Measurements from ENCODE around the gene DUSP7. TPM values are rescaled to one million over a fixed set of nuclear protein-coding genes. Genes with fewer than 3 reads are reported as not detected.

DUSP7 gene
- total RNA-seq, 1 donor from 2014 or later, result 23.5 TPM

DNA sequence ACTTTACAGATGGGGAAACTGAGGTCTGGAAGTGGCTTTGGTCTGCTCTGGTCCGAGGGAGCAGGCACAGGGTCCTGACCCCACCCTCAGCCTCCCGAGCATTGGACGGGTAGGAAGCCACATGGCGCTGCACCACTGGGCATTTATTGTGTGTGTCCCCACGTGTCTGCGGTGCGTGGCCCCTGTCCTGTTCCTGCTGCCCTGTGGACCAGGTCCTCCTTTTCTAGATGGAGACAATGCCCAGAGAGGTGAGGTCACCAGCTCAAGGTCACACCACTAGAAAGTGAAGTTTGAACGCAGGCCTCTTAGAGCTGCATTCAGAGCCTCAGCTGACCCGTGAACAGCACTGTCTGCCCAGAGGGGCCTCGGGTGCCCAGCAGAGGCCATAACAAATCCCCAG, 26.8 kb downstream of the DUSP7 start:
- Histone ChIP-seq H3K36me3 (ENCODE audit: control insufficient read depth, insufficient read depth, low read length) (no peaks in the 10 kb centered on the region), H3K27me3 (ENCODE audit: control insufficient read depth, insufficient read depth, low read length) (no peaks in the 10 kb centered on the region), H3K4me3 (ENCODE audit: low read depth, low read length) (no peak overlapping the region)
- TF ChIP-seq, protein P1, sequence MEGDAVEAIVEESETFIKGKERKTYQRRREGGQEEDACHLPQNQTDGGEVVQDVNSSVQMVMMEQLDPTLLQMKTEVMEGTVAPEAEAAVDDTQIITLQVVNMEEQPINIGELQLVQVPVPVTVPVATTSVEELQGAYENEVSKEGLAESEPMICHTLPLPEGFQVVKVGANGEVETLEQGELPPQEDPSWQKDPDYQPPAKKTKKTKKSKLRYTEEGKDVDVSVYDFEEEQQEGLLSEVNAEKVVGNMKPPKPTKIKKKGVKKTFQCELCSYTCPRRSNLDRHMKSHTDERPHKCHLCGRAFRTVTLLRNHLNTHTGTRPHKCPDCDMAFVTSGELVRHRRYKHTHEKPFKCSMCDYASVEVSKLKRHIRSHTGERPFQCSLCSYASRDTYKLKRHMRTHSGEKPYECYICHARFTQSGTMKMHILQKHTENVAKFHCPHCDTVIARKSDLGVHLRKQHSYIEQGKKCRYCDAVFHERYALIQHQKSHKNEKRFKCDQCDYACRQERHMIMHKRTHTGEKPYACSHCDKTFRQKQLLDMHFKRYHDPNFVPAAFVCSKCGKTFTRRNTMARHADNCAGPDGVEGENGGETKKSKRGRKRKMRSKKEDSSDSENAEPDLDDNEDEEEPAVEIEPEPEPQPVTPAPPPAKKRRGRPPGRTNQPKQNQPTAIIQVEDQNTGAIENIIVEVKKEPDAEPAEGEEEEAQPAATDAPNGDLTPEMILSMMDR (IDR thresholded peaks at IDR 0.05; ENCODE audit: insufficient read depth, low read length, poor library complexity, severe bottlenecking), result no peak
- DNase-seq (ENCODE audit: low read depth), result no peak

DNA sequence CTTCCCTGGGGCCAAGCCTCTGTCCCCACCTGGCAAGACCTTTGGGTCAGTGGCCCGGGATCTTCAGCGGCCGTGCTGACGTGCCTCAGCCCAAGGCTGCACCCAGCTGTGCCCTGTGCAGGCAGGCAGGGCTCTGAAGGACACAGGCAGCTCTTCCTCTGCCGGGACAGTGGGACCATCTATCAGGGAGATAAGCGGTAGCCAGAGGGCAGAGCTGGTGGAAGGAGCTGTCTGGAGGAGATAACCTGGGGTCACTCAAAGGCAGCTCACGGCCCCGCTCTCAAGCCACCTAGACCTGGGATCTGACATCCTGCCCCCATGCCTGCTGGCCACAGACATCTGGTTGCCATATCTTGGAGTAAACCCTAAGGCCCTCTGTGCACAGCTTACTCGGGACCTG, 27.3 kb downstream of the DUSP7 start:
- TF ChIP-seq, protein P1 (IDR thresholded peaks at IDR 0.05; ENCODE audit: insufficient read depth, low read length, poor library complexity, severe bottlenecking), result no peak
- no peak overlapping the region for H3K4me3 ChIP-seq (ENCODE audit: low read depth, low read length)
- no peaks in the 10 kb centered on the region for H3K27me3 ChIP-seq (ENCODE audit: control insufficient read depth, insufficient read depth, low read length)
- no peak for DNase-seq (ENCODE audit: low read depth)
- H3K36me3 ChIP-seq (ENCODE audit: control insufficient read depth, insufficient read depth, low read length), result no peaks in the 10 kb centered on the region

DNA sequence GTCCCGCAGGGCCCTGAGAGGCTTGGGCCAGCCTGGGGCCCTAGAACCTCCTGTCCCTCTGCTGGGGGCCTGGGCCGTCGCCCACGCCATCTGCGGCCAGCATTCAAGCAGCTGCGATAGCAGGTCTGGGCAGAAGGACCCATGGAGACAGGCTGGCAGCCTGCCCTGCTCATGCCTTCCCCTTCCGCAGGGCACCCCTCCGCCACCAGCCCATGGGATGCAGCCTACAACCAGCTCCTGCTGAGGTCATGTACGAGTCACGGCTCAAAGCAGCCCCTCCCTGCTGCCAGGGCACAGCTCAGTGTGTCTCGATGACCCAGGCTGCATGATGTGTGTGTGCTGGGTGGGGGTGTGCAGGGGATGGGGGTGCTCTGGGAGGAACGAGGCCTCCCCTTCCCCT, 27.8 kb downstream of the DUSP7 start:
- Histone ChIP-seq H3K27me3 (ENCODE audit: control insufficient read depth, insufficient read depth, low read length) (no peaks in the 10 kb centered on the region), H3K36me3 (ENCODE audit: control insufficient read depth, insufficient read depth, low read length) (no peaks in the 10 kb centered on the region), H3K4me3 (ENCODE audit: low read depth, low read length) (no peak overlapping the region)
- TF ChIP-seq, protein P1 (IDR thresholded peaks at IDR 0.05; ENCODE audit: insufficient read depth, low read length, poor library complexity, severe bottlenecking), result no peak
- DNase-seq (ENCODE audit: low read depth), result no peak

DNA sequence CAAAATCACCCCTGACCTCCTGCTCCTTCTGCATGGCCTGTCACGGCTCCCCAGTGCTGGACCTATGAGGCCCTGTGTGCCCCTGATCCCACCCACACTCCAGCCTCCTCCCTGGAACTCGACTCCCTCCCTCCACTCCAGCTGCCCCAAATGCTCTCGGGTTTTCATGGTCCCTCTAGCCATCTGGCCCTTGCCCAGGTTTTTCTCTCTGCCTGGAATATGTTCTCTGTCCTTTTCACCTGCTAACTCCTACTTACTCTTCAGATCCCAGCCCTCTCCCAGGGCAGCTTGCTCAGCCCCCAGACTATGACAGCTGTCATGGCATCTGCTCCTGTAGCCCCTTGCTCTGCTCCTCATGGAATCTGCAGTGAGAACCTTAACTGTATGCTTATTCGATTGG, 30.3 kb downstream of the DUSP7 start:
- Histone ChIP-seq H3K36me3 (ENCODE audit: control insufficient read depth, insufficient read depth, low read length) (no peaks in the 10 kb centered on the region), H3K27me3 (ENCODE audit: control insufficient read depth, insufficient read depth, low read length) (no peaks in the 10 kb centered on the region), H3K4me3 (ENCODE audit: low read depth, low read length) (no peak overlapping the region)
- TF ChIP-seq, protein P1 (IDR thresholded peaks at IDR 0.05; ENCODE audit: insufficient read depth, low read length, poor library complexity, severe bottlenecking), result no peak
- no peak for DNase-seq (ENCODE audit: low read depth)

DNA sequence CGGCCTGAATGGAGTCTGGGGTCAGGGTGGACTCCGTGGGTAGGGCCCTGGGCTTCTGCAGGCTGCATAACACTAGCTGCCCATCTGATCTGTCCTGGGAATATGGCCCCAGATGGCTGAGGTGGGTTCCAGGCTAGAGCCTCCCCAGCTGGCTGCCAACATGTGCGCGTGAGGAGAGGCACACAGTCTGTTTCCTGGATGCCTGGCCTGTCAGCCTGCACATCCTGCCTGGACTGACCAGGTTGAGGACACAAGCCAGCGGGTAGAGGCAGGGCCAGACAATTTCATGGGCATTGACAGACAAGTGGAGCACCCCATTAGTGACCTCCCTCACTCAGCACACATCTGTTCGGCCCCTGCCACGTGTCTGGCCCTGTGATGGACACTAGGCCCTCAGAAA, 30.9 kb downstream of the DUSP7 start:
- Histone ChIP-seq H3K27me3 (ENCODE audit: control insufficient read depth, insufficient read depth, low read length) (no peaks in the 10 kb centered on the region), H3K4me3 (ENCODE audit: low read depth, low read length) (no peak overlapping the region), H3K36me3 (ENCODE audit: control insufficient read depth, insufficient read depth, low read length) (no peaks in the 10 kb centered on the region)
- DNase-seq (ENCODE audit: low read depth), result no peak
- TF ChIP-seq, protein P1 (IDR thresholded peaks at IDR 0.05; ENCODE audit: insufficient read depth, low read length, poor library complexity, severe bottlenecking), result no peak

DNA sequence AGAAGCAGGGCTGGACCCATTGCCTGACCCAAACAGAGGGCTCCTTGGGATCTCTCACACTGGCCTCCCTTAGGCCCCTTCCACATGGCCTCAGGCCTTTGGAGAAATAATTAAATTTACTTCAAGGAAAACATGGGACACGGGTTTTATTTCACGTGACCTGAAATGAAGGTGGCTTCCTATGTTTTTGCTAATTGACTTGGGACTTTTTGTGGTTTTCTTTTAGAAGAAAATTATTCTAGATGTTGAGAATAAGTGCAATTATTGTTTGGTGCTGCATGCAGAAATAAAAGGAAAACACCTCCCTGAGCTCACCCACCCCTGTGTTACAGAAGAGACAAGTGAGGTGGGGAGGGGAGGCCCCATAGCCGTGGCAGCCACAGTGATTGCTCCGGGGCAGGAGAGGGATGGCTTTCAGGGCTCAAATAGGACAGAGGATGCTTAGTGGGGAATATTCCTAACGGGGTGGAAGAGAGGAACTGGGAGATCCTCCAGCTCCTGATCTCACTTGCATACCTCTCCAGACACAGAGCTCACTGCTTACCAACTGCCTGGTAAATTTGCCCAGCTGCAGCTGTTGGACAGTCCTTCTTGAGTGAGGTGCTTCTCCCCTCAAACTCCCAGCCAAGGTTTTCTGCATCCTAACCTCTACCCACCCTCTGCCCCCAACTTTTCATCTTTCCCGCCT, 31.5 kb downstream of the DUSP7 start:
- no peaks in the 10 kb centered on the region for H3K36me3 ChIP-seq (ENCODE audit: control insufficient read depth, insufficient read depth, low read length)
- no peaks in the 10 kb centered on the region for H3K27me3 ChIP-seq (ENCODE audit: control insufficient read depth, insufficient read depth, low read length)
- DNase-seq (ENCODE audit: low read depth), result no peak
- TF ChIP-seq, protein P1 (IDR thresholded peaks at IDR 0.05; ENCODE audit: insufficient read depth, low read length, poor library complexity, severe bottlenecking), result no peak
- no peak overlapping the region for H3K4me3 ChIP-seq (ENCODE audit: low read depth, low read length)

All from kidney epithelial cell (primary cell).